Activated T-helper 1 cell treated with anti-CD3 and anti-CD28 coated beads, Interleukin-12 subunit alpha, Interleukin-12 subunit beta, Interleukin-2, Interleukin-4 antibody, amounts not matched to agents 30 ng/mL and 10 ng/mL and 1 ng/mL, durations not matched to agents 14 hours and 24 hours and 36 hours (primary cell): ENCODE data around the gene DUSP23. TPM values are rescaled to one million over a fixed set of nuclear protein-coding genes. Genes with fewer than 3 reads are reported as not detected.

Experiments used
- DNase-seq: peaks from one replicate; pipeline ENCODE4 v3.0.0; 2021; ENCODE audit warnings: low spot score
- H3K27ac Mint-ChIP-seq: one replicate; pipeline ENCODE4 v1.8.0; 2021; ENCODE audit warnings: mild to moderate bottlenecking, mixed read lengths
- H3K27me3 Mint-ChIP-seq: one replicate; pipeline ENCODE4 v1.8.0; 2022; ENCODE audit warnings: mild to moderate bottlenecking, moderate library complexity, mixed read lengths; ENCODE audit not compliant: insufficient read depth
- H3K36me3 Mint-ChIP-seq: one replicate; pipeline ENCODE4 v1.8.0; 2021; ENCODE audit warnings: low read depth, mixed read lengths
- H3K4me1 Mint-ChIP-seq: one replicate; pipeline ENCODE4 v1.8.0; 2021; ENCODE audit warnings: low read depth, mixed read lengths
- H3K4me3 Mint-ChIP-seq: one replicate; pipeline ENCODE4 v1.8.0; 2021; ENCODE audit warnings: mild to moderate bottlenecking, moderate library complexity, mixed read lengths
- H3K9me3 Mint-ChIP-seq: one replicate; pipeline ENCODE4 v1.8.0; 2021; ENCODE audit warnings: mixed read lengths
- intact Hi-C: fragments of 100-400 bp; cut with micrococcal nuclease; formaldehyde crosslinking; loops from one replicate; pipeline ENCODE4 v1.15.1; 2024
- total RNA-seq: library from RNA; stranded (reverse); gene quantifications from 2 replicates; pipeline ENCODE4 v1.2.3, GENCODE V29; 2022

Gene DUSP23
- total RNA-seq, 1 donor from 2014 or later = 22.4 TPM

- Mint-ChIP-seq H3K27ac (peak overlapping the region; percentile 59), H3K9me3 (no peaks in the 10 kb centered on the region), H3K4me3 (no peak overlapping the region), H3K27me3 (peaks cover 48% of the 10 kb centered on the region), H3K4me1 (peaks cover 54% of the 10 kb centered on the region), H3K36me3 (peaks cover 3% of the 10 kb centered on the region)
- DNase-seq = no peak
- intact Hi-C loops = no loop called here
Measured at GRCh38 chr1:159825564-159825963, 44.8 kb downstream of the DUSP23 start.

- peak; percentile 61 for DNase-seq
- peaks cover 54% of the 10 kb centered on the region for H3K4me1 Mint-ChIP-seq
- intact Hi-C loops = loop anchor here (1.0 to 2.0 kb wide), 3 partner anchors 46 to 97 kb away; partner anchors contain the start of gene DUSP23
- peak within 1 kb of the TSS; percentile 69 for H3K27ac Mint-ChIP-seq
- H3K4me3 Mint-ChIP-seq = peak within 1 kb of the TSS; percentile 67
- H3K9me3 Mint-ChIP-seq = no peaks in the 10 kb centered on the region
- peaks cover 45% of the 10 kb centered on the region for H3K27me3 Mint-ChIP-seq
- H3K36me3 Mint-ChIP-seq = peaks cover 3% of the 10 kb centered on the region
Measured at GRCh38 chr1:159826441-159827101, 45.8 kb downstream of the DUSP23 start, which contains the start of gene SLAMF8. SLAMF8 (plus strand) TSS chr1:159826873; CDS start chr1:159826899, 26 bp downstream.

GRCh38 chr1:159827102-159827490 lies 46.3 kb downstream of the DUSP23 start:
- Mint-ChIP-seq H3K9me3 (no peaks in the 10 kb centered on the region), H3K36me3 (peaks cover 3% of the 10 kb centered on the region), H3K27me3 (peaks cover 47% of the 10 kb centered on the region), H3K27ac (peak overlapping the region; percentile 69), H3K4me1 (peaks cover 54% of the 10 kb centered on the region), H3K4me3 (peak overlapping the region; percentile 19)
- intact Hi-C loops = loop anchor here (2.0 kb wide), 1 partner anchor 62 kb away; no protein-coding TSS in a partner anchor
- DNase-seq = no peak

DNA sequence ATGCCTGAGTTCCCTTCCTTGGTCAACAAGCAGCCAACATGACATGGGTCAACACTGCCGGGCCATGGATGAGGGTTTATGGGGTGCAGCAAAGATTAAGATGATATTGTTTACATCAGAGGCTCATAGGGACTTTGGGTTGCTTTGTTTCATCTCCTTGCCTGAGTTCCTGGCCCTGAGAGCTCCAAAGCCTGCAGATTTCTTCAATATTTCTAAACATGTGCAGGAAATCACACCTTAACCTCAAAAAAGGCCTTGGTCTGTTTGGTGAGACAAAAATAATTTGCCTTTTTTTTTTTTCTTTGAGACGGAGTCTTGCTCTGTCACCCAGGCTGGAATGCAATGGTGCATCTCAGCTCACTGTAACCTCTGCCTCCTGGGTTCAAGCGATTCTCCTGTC lies 46.8 kb downstream of the DUSP23 start:
- no peak overlapping the region for H3K4me3 Mint-ChIP-seq
- no peak overlapping the region for H3K27ac Mint-ChIP-seq
- intact Hi-C loops = loop anchor here (2.0 kb wide), 1 partner anchor 61 kb away; no protein-coding TSS in a partner anchor
- peaks cover 51% of the 10 kb centered on the region for H3K4me1 Mint-ChIP-seq
- DNase-seq = no peak
- peaks cover 3% of the 10 kb centered on the region for H3K36me3 Mint-ChIP-seq
- H3K9me3 Mint-ChIP-seq = no peaks in the 10 kb centered on the region
- peaks cover 46% of the 10 kb centered on the region for H3K27me3 Mint-ChIP-seq

DNA sequence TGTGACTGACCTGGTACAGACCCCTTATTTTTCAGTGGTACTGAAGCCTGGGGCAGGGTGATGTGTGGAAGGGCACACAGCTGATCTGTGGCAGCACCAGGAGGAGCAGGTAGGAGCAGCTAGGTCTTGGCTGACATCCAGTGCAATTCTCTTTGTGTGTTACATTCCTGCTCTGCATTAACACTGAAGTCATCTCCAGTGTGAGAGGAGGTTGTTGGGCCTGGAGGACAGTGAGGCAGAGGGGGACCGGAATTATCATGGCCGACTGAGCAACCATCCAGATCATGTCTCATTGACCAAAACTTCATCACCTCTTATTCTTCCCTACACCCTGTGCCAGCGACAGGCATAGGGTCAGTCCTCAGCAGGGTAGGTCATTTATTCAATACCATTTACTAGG lies 47.4 kb downstream of the DUSP23 start:
- DNase-seq = no peak
- Mint-ChIP-seq H3K27ac (no peak overlapping the region), H3K27me3 (peaks cover 43% of the 10 kb centered on the region), H3K36me3 (peaks cover 3% of the 10 kb centered on the region), H3K4me1 (peaks cover 49% of the 10 kb centered on the region), H3K4me3 (no peak overlapping the region), H3K9me3 (no peaks in the 10 kb centered on the region)
- intact Hi-C loops = no loop called here

DNA sequence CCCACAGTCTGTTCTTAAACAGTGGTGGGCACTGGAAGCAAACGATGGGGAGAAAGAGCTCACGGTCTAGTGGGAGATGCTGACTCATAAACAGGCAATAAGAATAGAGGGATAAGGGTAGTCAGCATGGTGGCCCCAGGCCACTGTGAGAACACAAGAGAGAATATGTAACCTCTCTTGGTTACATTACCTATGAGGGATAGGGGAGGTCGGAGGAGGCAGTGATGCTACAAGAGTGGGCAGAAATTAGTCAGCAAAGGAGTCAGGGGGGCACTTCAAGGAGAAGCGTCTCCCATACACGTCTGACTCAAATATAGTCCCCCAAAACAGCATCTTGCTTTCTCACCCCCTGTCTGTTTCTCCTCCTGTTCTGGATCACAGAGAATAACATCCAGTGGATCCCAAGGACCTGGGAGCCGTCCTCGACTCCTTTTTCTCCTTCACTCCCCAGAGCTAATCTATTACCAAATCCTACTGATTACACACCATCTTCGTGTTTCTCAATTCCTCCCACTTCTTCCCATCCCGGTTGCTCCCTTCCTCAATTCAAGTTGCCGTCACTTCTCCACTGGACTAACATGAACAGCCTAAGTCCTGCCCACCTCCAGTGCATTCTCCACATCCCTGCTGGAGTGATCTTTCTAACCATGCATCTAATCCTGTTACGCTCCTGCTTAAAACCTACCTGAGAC lies 48.0 kb downstream of the DUSP23 start:
- peaks cover 3% of the 10 kb centered on the region for H3K36me3 Mint-ChIP-seq

GRCh38 chr1:159829273-159829634 lies 48.5 kb downstream of the DUSP23 start:
- H3K27me3 Mint-ChIP-seq = peaks cover 39% of the 10 kb centered on the region
- H3K4me1 Mint-ChIP-seq = peaks cover 49% of the 10 kb centered on the region
- no peak for DNase-seq
- peak overlapping the region; percentile 18 for H3K27ac Mint-ChIP-seq
- H3K9me3 Mint-ChIP-seq = no peaks in the 10 kb centered on the region
- intact Hi-C loops = no loop called here
- H3K4me3 Mint-ChIP-seq = no peak overlapping the region
- H3K36me3 Mint-ChIP-seq = peaks cover 3% of the 10 kb centered on the region

More for the DNA sequence above, 48.0 kb downstream of the DUSP23 start:
- no peak for DNase-seq
- Mint-ChIP-seq H3K27me3 (peaks cover 43% of the 10 kb centered on the region), H3K4me3 (peak overlapping the region; percentile 37), H3K27ac (peak overlapping the region; percentile 44), H3K9me3 (no peaks in the 10 kb centered on the region), H3K4me1 (peaks cover 49% of the 10 kb centered on the region)
- intact Hi-C loops = no loop called here

- Mint-ChIP-seq H3K4me1 (peaks cover 43% of the 10 kb centered on the region), H3K36me3 (peaks cover 3% of the 10 kb centered on the region), H3K27ac (no peak overlapping the region), H3K4me3 (no peak overlapping the region), H3K9me3 (no peaks in the 10 kb centered on the region), H3K27me3 (peaks cover 40% of the 10 kb centered on the region)
- DNase-seq = no peak
- intact Hi-C loops = no loop called here
Measured at GRCh38 chr1:159829822-159830465, 49.2 kb downstream of the DUSP23 start.

- Mint-ChIP-seq H3K27ac (no peak overlapping the region), H3K9me3 (no peaks in the 10 kb centered on the region), H3K27me3 (peaks cover 37% of the 10 kb centered on the region), H3K4me3 (no peak overlapping the region), H3K36me3 (peaks cover 1% of the 10 kb centered on the region), H3K4me1 (peaks cover 35% of the 10 kb centered on the region)
- no peak for DNase-seq
- intact Hi-C loops = no loop called here
Measured at GRCh38 chr1:159830722-159831121, 50.0 kb downstream of the DUSP23 start.

- intact Hi-C loops = no loop called here
- Mint-ChIP-seq H3K36me3 (peaks cover 1% of the 10 kb centered on the region), H3K4me1 (peaks cover 27% of the 10 kb centered on the region), H3K4me3 (no peak overlapping the region), H3K27me3 (peaks cover 42% of the 10 kb centered on the region), H3K27ac (no peak overlapping the region), H3K9me3 (no peaks in the 10 kb centered on the region)
- no peak for DNase-seq
Measured at GRCh38 chr1:159831412-159832141, 50.8 kb downstream of the DUSP23 start.
